ENCODE data around the gene UFC1.

UFC1 gene

GRCh38 chr1:161121834-161122233, 31.9 kb upstream of the UFC1 start:
- H3K9me3 ChIP-seq (ENCODE audit: control insufficient read depth, insufficient read depth, low read length) = no peaks in the 10 kb centered on the region
- H3K9ac ChIP-seq (ENCODE audit: low read depth, low read length) = no peak overlapping the region
- H3K27me3 ChIP-seq (ENCODE audit: control insufficient read depth, insufficient read depth, low read length) = no peaks in the 10 kb centered on the region
- peaks cover 11% of the 10 kb centered on the region for H3K4me1 ChIP-seq (ENCODE audit: control insufficient read depth, insufficient read depth, low read length)
- H3K4me3 ChIP-seq (ENCODE audit: low read depth, low read length) = no peak overlapping the region
- peaks cover 32% of the 10 kb centered on the region for H3K36me3 ChIP-seq (ENCODE audit: control insufficient read depth, insufficient read depth, low read length)

- Histone ChIP-seq H3K4me1 (ENCODE audit: control insufficient read depth, insufficient read depth, low read length) (peaks cover 11% of the 10 kb centered on the region), H3K9me3 (ENCODE audit: control insufficient read depth, insufficient read depth, low read length) (no peaks in the 10 kb centered on the region), H3K4me3 (ENCODE audit: low read depth, low read length) (no peak overlapping the region), H3K9ac (ENCODE audit: low read depth, low read length) (no peak overlapping the region), H3K27me3 (ENCODE audit: control insufficient read depth, insufficient read depth, low read length) (no peaks in the 10 kb centered on the region), H3K36me3 (ENCODE audit: control insufficient read depth, insufficient read depth, low read length) (peaks cover 32% of the 10 kb centered on the region)
Measured at GRCh38 chr1:161122967-161123366, 30.8 kb upstream of the UFC1 start.

- no peak overlapping the region for H3K4me3 ChIP-seq (ENCODE audit: low read depth, low read length)
- no peaks in the 10 kb centered on the region for H3K27me3 ChIP-seq (ENCODE audit: control insufficient read depth, insufficient read depth, low read length)
- peaks cover 12% of the 10 kb centered on the region for H3K36me3 ChIP-seq (ENCODE audit: control insufficient read depth, insufficient read depth, low read length)
- no peaks in the 10 kb centered on the region for H3K9me3 ChIP-seq (ENCODE audit: control insufficient read depth, insufficient read depth, low read length)
- H3K4me1 ChIP-seq (ENCODE audit: control insufficient read depth, insufficient read depth, low read length) = peaks cover 6% of the 10 kb centered on the region
- H3K9ac ChIP-seq (ENCODE audit: low read depth, low read length) = no peak overlapping the region
Measured at GRCh38 chr1:161127649-161128048, 26.1 kb upstream of the UFC1 start.

GRCh38 chr1:161128591-161129420, 25.0 kb upstream of the UFC1 start:
- no peak overlapping the region for H3K9ac ChIP-seq (ENCODE audit: low read depth, low read length)
- no peaks in the 10 kb centered on the region for H3K27me3 ChIP-seq (ENCODE audit: control insufficient read depth, insufficient read depth, low read length)
- peaks cover 6% of the 10 kb centered on the region for H3K36me3 ChIP-seq (ENCODE audit: control insufficient read depth, insufficient read depth, low read length)
- H3K4me1 ChIP-seq (ENCODE audit: control insufficient read depth, insufficient read depth, low read length) = peaks cover 6% of the 10 kb centered on the region
- H3K9me3 ChIP-seq (ENCODE audit: control insufficient read depth, insufficient read depth, low read length) = no peaks in the 10 kb centered on the region
- H3K4me3 ChIP-seq (ENCODE audit: low read depth, low read length) = no peak overlapping the region

- Histone ChIP-seq H3K9ac (ENCODE audit: low read depth, low read length) (no peak overlapping the region), H3K27me3 (ENCODE audit: control insufficient read depth, insufficient read depth, low read length) (no peaks in the 10 kb centered on the region), H3K4me3 (ENCODE audit: low read depth, low read length) (peak overlapping the region; percentile 72), H3K9me3 (ENCODE audit: control insufficient read depth, insufficient read depth, low read length) (no peaks in the 10 kb centered on the region), H3K4me1 (ENCODE audit: control insufficient read depth, insufficient read depth, low read length) (peaks cover 6% of the 10 kb centered on the region), H3K36me3 (ENCODE audit: control insufficient read depth, insufficient read depth, low read length) (no peaks in the 10 kb centered on the region)
Measured at GRCh38 chr1:161130266-161130665, 23.5 kb upstream of the UFC1 start.

- no peaks in the 10 kb centered on the region for H3K36me3 ChIP-seq (ENCODE audit: control insufficient read depth, insufficient read depth, low read length)
- no peaks in the 10 kb centered on the region for H3K9me3 ChIP-seq (ENCODE audit: control insufficient read depth, insufficient read depth, low read length)
- no peaks in the 10 kb centered on the region for H3K27me3 ChIP-seq (ENCODE audit: control insufficient read depth, insufficient read depth, low read length)
- peaks cover 6% of the 10 kb centered on the region for H3K4me1 ChIP-seq (ENCODE audit: control insufficient read depth, insufficient read depth, low read length)
- H3K4me3 ChIP-seq (ENCODE audit: low read depth, low read length) = peak overlapping the region; percentile 72
- peak overlapping the region; percentile 67 for H3K9ac ChIP-seq (ENCODE audit: low read depth, low read length)
Measured at GRCh38 chr1:161131523-161132409, 22.0 kb upstream of the UFC1 start.

GRCh38 chr1:161132410-161133219, 21.2 kb upstream of the UFC1 start, which contains the start of gene DEDD:
DEDD (minus strand) TSS chr1:161132667; CDS start chr1:161124462, 8,205 bp downstream.
- no peaks in the 10 kb centered on the region for H3K9me3 ChIP-seq (ENCODE audit: control insufficient read depth, insufficient read depth, low read length)
- no peaks in the 10 kb centered on the region for H3K27me3 ChIP-seq (ENCODE audit: control insufficient read depth, insufficient read depth, low read length)
- peak within 1 kb of the TSS; percentile 72 for H3K4me3 ChIP-seq (ENCODE audit: low read depth, low read length)
- H3K9ac ChIP-seq (ENCODE audit: low read depth, low read length) = peak within 1 kb of the TSS; percentile 91
- H3K36me3 ChIP-seq (ENCODE audit: control insufficient read depth, insufficient read depth, low read length) = no peaks in the 10 kb centered on the region
- H3K4me1 ChIP-seq (ENCODE audit: control insufficient read depth, insufficient read depth, low read length) = peaks cover 6% of the 10 kb centered on the region

- H3K27me3 ChIP-seq (ENCODE audit: control insufficient read depth, insufficient read depth, low read length) = no peaks in the 10 kb centered on the region
- peak overlapping the region; percentile 91 for H3K9ac ChIP-seq (ENCODE audit: low read depth, low read length)
- H3K4me1 ChIP-seq (ENCODE audit: control insufficient read depth, insufficient read depth, low read length) = peaks cover 6% of the 10 kb centered on the region
- no peaks in the 10 kb centered on the region for H3K36me3 ChIP-seq (ENCODE audit: control insufficient read depth, insufficient read depth, low read length)
- H3K9me3 ChIP-seq (ENCODE audit: control insufficient read depth, insufficient read depth, low read length) = no peaks in the 10 kb centered on the region
- peak overlapping the region; percentile 72 for H3K4me3 ChIP-seq (ENCODE audit: low read depth, low read length)
Measured at GRCh38 chr1:161133220-161133740, 20.5 kb upstream of the UFC1 start.

- no peak overlapping the region for H3K4me3 ChIP-seq (ENCODE audit: low read depth, low read length)
- no peaks in the 10 kb centered on the region for H3K27me3 ChIP-seq (ENCODE audit: control insufficient read depth, insufficient read depth, low read length)
- H3K36me3 ChIP-seq (ENCODE audit: control insufficient read depth, insufficient read depth, low read length) = no peaks in the 10 kb centered on the region
Measured at GRCh38 chr1:161137881-161138280, 15.9 kb upstream of the UFC1 start.

GRCh38 chr1:161138431-161138830, 15.3 kb upstream of the UFC1 start:
- H3K4me3 ChIP-seq (ENCODE audit: low read depth, low read length) = no peak overlapping the region
- no peaks in the 10 kb centered on the region for H3K4me1 ChIP-seq (ENCODE audit: control insufficient read depth, insufficient read depth, low read length)
- no peak overlapping the region for H3K9ac ChIP-seq (ENCODE audit: low read depth, low read length)
- H3K36me3 ChIP-seq (ENCODE audit: control insufficient read depth, insufficient read depth, low read length) = no peaks in the 10 kb centered on the region
- H3K27me3 ChIP-seq (ENCODE audit: control insufficient read depth, insufficient read depth, low read length) = no peaks in the 10 kb centered on the region
- H3K9me3 ChIP-seq (ENCODE audit: control insufficient read depth, insufficient read depth, low read length) = no peaks in the 10 kb centered on the region

More at GRCh38 chr1:161137881-161138280, 15.9 kb upstream of the UFC1 start:
- H3K9ac ChIP-seq (ENCODE audit: low read depth, low read length) = no peak overlapping the region
- H3K4me1 ChIP-seq (ENCODE audit: control insufficient read depth, insufficient read depth, low read length) = no peaks in the 10 kb centered on the region
- H3K9me3 ChIP-seq (ENCODE audit: control insufficient read depth, insufficient read depth, low read length) = no peaks in the 10 kb centered on the region

- Histone ChIP-seq H3K27me3 (ENCODE audit: control insufficient read depth, insufficient read depth, low read length) (no peaks in the 10 kb centered on the region), H3K4me3 (ENCODE audit: low read depth, low read length) (no peak overlapping the region), H3K36me3 (ENCODE audit: control insufficient read depth, insufficient read depth, low read length) (no peaks in the 10 kb centered on the region), H3K4me1 (ENCODE audit: control insufficient read depth, insufficient read depth, low read length) (no peaks in the 10 kb centered on the region), H3K9ac (ENCODE audit: low read depth, low read length) (no peak overlapping the region), H3K9me3 (ENCODE audit: control insufficient read depth, insufficient read depth, low read length) (no peaks in the 10 kb centered on the region)
Measured at GRCh38 chr1:161139766-161140165, 14.0 kb upstream of the UFC1 start.
